DOHH2 (cell line): ENCODE data around the gene GPC5.

Experiments
- CTCF ChIP-seq: fragments of 200-600 bp; sonication (generic); IDR thresholded peaks from one replicate; pipeline ENCODE4 v1.5.1; 2014; ENCODE audit warnings: antibody characterized with exemption, mild to moderate bottlenecking, low read depth, low read length; ENCODE audit not compliant: poor library complexity, severe bottlenecking
- EZH2phosphoT487 ChIP-seq: fragments of 200-600 bp; sonication (generic); IDR thresholded peaks from 2 replicates; pipeline ENCODE4 v1.6.1; 2017; ENCODE audit warnings: borderline replicate concordance, mild to moderate bottlenecking, antibody characterized with exemption, low read length, moderate library complexity, mixed read lengths

- no peak for TF ChIP-seq CTCF
- no peak for TF ChIP-seq EZH2phosphoT487
Measured at GRCh38 chr13:91539286-91540157, 141.1 kb downstream of the GPC5 start.
